HG03135 (cell line): ENCODE measurements around the gene PCK1.

Source experiments
- ATAC-seq: cut with Tn5 transposase; IDR thresholded peaks from one replicate; pipeline ENCODE4 v1.9.1; 2021; ENCODE audit warnings: mild to moderate bottlenecking, moderate library complexity; ENCODE audit not compliant: unreplicated experiment

PCK1 gene

GRCh38 chr20:57559658-57560553 lies 1.0 kb upstream of the PCK1 start:
- no peak for ATAC-seq

- no peak for ATAC-seq
Measured at GRCh38 chr20:57561356-57562279, 708 bp downstream of the PCK1 start.

- no peak for ATAC-seq
Measured at GRCh38 chr20:57562541-57563465, 1.9 kb downstream of the PCK1 start.

- no peak for ATAC-seq
Measured at GRCh38 chr20:57563522-57563921, 2.6 kb downstream of the PCK1 start.

GRCh38 chr20:57564180-57564802 lies 3.4 kb downstream of the PCK1 start:
- no peak for ATAC-seq

- no peak for ATAC-seq
Measured at GRCh38 chr20:57564951-57565642, 4.2 kb downstream of the PCK1 start.

GRCh38 chr20:57566399-57566798 lies 5.5 kb downstream of the PCK1 start:
- no peak for ATAC-seq

GRCh38 chr20:57566803-57567459 lies 6.0 kb downstream of the PCK1 start:
- no peak for ATAC-seq

- ATAC-seq = no peak
Measured at GRCh38 chr20:57567471-57568079, 6.7 kb downstream of the PCK1 start.

- ATAC-seq = no peak
Measured at GRCh38 chr20:57568088-57568896, 7.4 kb downstream of the PCK1 start.

- no peak for ATAC-seq
Measured at GRCh38 chr20:57568960-57569359, 8.1 kb downstream of the PCK1 start.

GRCh38 chr20:57570145-57570850 lies 9.4 kb downstream of the PCK1 start:
- ATAC-seq = no peak

- ATAC-seq = no peak
Measured at GRCh38 chr20:57570920-57571319, 10.0 kb downstream of the PCK1 start.

- no peak for ATAC-seq
Measured at GRCh38 chr20:57571782-57572416, 11.0 kb downstream of the PCK1 start.

GRCh38 chr20:57573242-57573641 lies 12.3 kb downstream of the PCK1 start:
- ATAC-seq = no peak

GRCh38 chr20:57573894-57574293 lies 13.0 kb downstream of the PCK1 start:
- ATAC-seq = no peak

- no peak for ATAC-seq
Measured at GRCh38 chr20:57574954-57575353, 14.0 kb downstream of the PCK1 start.
